ENCODE measurements around the gene IGF2BP1. TPM values are rescaled to one million over a fixed set of nuclear protein-coding genes. Genes with fewer than 3 reads are reported as not detected.

Gene IGF2BP1
- total RNA-seq, 3 donors from 2014 or later, result 0.06 to 0.07 TPM; not detected in 1

DNA sequence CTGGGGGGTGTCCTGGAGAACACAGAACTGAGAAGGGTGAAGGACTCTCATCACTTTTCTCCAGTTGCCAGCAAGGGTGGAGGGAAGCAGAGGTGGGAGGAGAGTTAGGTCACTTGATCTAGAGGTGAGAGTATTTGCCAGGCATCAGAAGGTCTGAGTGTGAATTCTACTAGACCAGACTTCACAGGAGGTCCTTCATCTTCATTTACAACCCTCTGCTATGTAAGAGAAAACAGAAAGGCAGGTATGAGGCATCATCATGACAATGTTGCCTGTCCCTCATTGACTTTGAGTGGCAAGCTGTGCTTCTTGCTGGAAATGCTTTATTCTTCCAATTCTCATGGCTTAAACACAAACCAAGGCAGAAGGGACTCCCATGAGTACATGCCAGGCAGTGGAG is 89.5 kb downstream of the IGF2BP1 start:
- Histone ChIP-seq H3K9me3 (no peaks in the 10 kb centered on the region), H3K36me3 (ENCODE audit: low read depth) (no peaks in the 10 kb centered on the region), H3K4me3 (no peak overlapping the region), H3K4me1 (ENCODE audit: low read depth) (peaks cover 2% of the 10 kb centered on the region)
- DNase-seq (no peak), ATAC-seq (no peak)
- intact Hi-C loops (cut with DNase I, micrococcal nuclease), result no loop called here
- TF ChIP-seq, protein P1, sequence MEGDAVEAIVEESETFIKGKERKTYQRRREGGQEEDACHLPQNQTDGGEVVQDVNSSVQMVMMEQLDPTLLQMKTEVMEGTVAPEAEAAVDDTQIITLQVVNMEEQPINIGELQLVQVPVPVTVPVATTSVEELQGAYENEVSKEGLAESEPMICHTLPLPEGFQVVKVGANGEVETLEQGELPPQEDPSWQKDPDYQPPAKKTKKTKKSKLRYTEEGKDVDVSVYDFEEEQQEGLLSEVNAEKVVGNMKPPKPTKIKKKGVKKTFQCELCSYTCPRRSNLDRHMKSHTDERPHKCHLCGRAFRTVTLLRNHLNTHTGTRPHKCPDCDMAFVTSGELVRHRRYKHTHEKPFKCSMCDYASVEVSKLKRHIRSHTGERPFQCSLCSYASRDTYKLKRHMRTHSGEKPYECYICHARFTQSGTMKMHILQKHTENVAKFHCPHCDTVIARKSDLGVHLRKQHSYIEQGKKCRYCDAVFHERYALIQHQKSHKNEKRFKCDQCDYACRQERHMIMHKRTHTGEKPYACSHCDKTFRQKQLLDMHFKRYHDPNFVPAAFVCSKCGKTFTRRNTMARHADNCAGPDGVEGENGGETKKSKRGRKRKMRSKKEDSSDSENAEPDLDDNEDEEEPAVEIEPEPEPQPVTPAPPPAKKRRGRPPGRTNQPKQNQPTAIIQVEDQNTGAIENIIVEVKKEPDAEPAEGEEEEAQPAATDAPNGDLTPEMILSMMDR (IDR thresholded peaks at IDR 0.05), result no peak

DNA sequence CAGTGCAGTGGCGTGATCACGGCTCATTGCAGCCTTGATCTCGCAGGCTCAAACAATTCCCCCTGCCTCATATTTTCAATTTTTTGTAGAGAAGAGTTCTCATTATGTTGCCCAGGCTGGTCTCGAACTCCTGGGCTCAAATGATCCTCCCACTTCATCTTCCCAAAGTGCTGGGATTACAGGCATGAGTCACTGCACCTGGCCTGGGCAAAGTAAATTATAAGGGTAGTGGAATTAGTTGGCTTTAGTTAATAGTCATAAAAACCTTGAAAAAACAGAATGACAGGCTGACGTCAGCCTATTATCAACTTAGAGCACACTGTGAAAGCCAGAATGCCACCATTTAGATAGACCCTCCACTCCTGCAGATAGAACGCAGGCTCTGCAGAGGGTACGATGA is 91.9 kb downstream of the IGF2BP1 start:
- Histone ChIP-seq H3K4me1 (ENCODE audit: low read depth) (peaks cover 9% of the 10 kb centered on the region), H3K4me3 (no peak overlapping the region), H3K36me3 (ENCODE audit: low read depth) (no peaks in the 10 kb centered on the region), H3K9me3 (no peaks in the 10 kb centered on the region)
- TF ChIP-seq, protein P1 (IDR thresholded peaks at IDR 0.05), result no peak
- DNase-seq (no peak), ATAC-seq (no peak)
- intact Hi-C loops (cut with DNase I, micrococcal nuclease), result no loop called here

DNA sequence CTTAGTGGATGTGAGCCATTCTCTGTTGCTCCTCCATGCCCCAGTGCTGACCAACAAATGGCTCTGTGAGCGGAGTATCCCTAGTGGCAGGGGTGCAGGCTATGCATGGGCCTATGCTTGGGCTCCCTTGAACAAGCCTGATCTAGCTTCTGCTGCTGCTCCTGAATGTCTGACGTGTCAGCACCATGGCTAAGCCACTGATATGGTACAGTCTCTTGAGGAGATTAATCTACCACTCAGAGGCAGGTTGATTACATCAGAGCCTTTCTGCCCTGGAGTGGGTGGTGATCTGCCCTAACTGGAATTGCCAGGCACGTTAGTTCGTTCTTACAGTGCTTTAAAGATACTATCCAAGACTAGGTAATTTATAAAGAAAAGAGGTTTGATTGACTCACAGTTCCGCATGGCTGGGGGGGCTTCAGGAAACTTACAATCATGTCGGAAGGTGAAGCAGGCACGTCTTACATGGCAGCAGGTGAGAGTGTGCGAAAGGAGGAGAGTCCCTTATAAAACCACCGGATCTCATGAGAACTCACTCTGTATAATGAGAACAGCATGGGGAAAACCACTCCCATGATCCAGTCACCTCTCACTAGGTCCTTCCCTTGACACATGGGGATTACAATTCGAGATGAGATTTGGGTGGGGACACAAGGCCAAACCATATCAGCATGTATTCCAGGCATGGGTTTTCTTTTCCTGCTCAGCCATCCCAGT is 93.9 kb downstream of the IGF2BP1 start:
- intact Hi-C loops (cut with DNase I, micrococcal nuclease), result no loop called here
- ATAC-seq (no peak), DNase-seq (no peak)
- Histone ChIP-seq H3K4me1 (ENCODE audit: low read depth) (peaks cover 10% of the 10 kb centered on the region), H3K4me3 (no peak overlapping the region), H3K36me3 (ENCODE audit: low read depth) (no peaks in the 10 kb centered on the region), H3K9me3 (no peaks in the 10 kb centered on the region)
- TF ChIP-seq, protein P1 (IDR thresholded peaks at IDR 0.05), result no peak

DNA sequence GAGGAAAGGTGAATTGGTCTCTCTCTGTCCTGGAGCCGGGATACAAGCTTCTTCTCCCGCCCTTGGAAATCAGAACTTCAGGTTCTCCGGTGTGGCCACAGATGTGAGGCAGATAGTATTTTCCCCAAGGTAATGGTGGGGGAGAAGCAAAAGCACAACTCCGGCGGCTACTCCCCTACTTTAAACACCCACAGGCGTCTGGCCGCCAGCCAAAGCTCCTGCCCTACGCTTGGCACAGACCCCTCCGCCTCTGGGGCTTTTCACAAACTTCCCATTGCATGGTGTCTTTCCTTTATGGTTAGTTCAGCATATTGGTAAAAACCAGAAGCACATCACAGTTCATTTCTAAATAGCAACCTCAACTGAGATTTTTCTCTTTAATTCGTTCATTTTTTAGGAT is 95.9 kb downstream of the IGF2BP1 start:
- peak in 2 of 3 donors; percentile 48 to 56 for DNase-seq
- Histone ChIP-seq H3K4me1 (ENCODE audit: low read depth) (peaks cover 9% of the 10 kb centered on the region), H3K36me3 (ENCODE audit: low read depth) (no peaks in the 10 kb centered on the region), H3K9me3 (no peaks in the 10 kb centered on the region), H3K4me3 (no peak overlapping the region)
- TF ChIP-seq, protein P1 (IDR thresholded peaks at IDR 0.05), result no peak
- intact Hi-C loops (cut with DNase I, micrococcal nuclease), result no loop called here
- ATAC-seq, result peak; percentile 45

DNA sequence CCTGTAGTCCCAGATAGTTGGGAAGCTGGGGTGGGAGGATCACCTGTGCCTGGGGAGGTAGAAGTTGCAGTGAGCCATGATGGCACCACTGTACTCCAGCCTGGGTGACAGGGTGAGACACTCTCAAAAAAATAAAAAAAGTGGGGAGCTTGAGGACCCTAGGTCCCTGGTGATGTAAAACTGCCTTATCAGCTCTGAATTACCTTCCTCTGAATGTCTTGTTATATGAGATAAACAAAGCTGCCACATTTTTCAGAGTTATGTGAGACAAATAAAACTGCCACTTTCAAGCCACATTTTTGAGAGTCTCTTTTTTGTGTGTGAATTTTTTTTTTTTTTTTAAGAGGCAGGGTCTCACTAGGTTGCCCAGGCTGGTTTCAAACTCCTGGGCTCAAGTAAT is 103.4 kb downstream of the IGF2BP1 start:
- DNase-seq (no peak), ATAC-seq (no peak)
- intact Hi-C loops (cut with DNase I, micrococcal nuclease), result no loop called here

More for the DNA sequence above, 103.4 kb downstream of the IGF2BP1 start:
- TF ChIP-seq, protein P1 (IDR thresholded peaks at IDR 0.05), result no peak
- H3K9me3 ChIP-seq, result no peaks in the 10 kb centered on the region
- H3K36me3 ChIP-seq (ENCODE audit: low read depth), result no peaks in the 10 kb centered on the region
- H3K4me1 ChIP-seq (ENCODE audit: low read depth), result peaks cover 5% of the 10 kb centered on the region
- H3K4me3 ChIP-seq, result no peak overlapping the region

Data from mucosa of descending colon (tissue), 3 donors.